Spinal cord (tissue), 10 donors: ENCODE data around the gene NPTN. TPM values are rescaled to one million over a fixed set of nuclear protein-coding genes. Genes with fewer than 3 reads are reported as not detected.
"Not testable (repeated sequence)": the region's sequence is repeated elsewhere in the genome, so short reads cannot be mapped to it uniquely, and the experiment has no call there.

Experiments used
- DNase-seq, 6 donors: peaks; one replicate each; pipeline versions ENCODE4 v3.0.0 to v3.0.0-alpha.2; 2013 to 2015; ENCODE audit warnings: low spot score in 6 of 6, low read depth in 4 of 6
- H3K27ac ChIP-seq: one replicate; pipeline ENCODE4 v1.5.1; 2013; ENCODE audit warnings: low read depth, low read length, control low read depth
- H3K27me3 ChIP-seq: one replicate; pipeline ENCODE4 v1.6.1; 2013; ENCODE audit warnings: low read length; ENCODE audit not compliant: control insufficient read depth, insufficient read depth
- H3K36me3 ChIP-seq: one replicate; pipeline ENCODE4 v1.6.1; 2013; ENCODE audit warnings: low read length; ENCODE audit not compliant: control insufficient read depth, insufficient read depth
- H3K4me1 ChIP-seq: one replicate; pipeline ENCODE4 v1.6.1; 2013; ENCODE audit warnings: low read length; ENCODE audit not compliant: control insufficient read depth, insufficient read depth
- H3K4me3 ChIP-seq: one replicate; pipeline ENCODE4 v1.5.1; 2013; ENCODE audit warnings: low read depth, low read length, control low read depth
- H3K9me3 ChIP-seq: one replicate; pipeline ENCODE4 v1.6.1; 2013; ENCODE audit warnings: low read length; ENCODE audit not compliant: control insufficient read depth, insufficient read depth
- WGBS: methylation state at CpG from one replicate; pipeline ENCODE4 v1.1.5; 2013; ENCODE audit warnings: missing lambda C conversion rate; ENCODE audit not compliant: insufficient coverage; 5-methylcytosine and 5-hydroxymethylcytosine counted together
- polyA plus RNA-seq, 2 donors: library from polyadenylated mRNA; unstranded; fragments of 120-200 nt; gene quantifications; one replicate each; pipeline ENCODE4 v1.2.1, GENCODE V29; 2013; ENCODE audit not compliant: insufficient read length in 2 of 2
- total RNA-seq, 2 donors: library from RNA; depleted of rRNA in 1 of 2; stranded (reverse); fragments of 120-200 nt in 1 of 2; fragments of >200 nt in 1 of 2; gene quantifications; one replicate each; pipeline versions ENCODE4 v1.2.3 to v1.2.4, GENCODE V29; 2013 to 2014
- donor health status: healthy.

NPTN gene
- total and polyA plus RNA-seq, 4 donors: 138 to 235 (median 208) TPM

DNA sequence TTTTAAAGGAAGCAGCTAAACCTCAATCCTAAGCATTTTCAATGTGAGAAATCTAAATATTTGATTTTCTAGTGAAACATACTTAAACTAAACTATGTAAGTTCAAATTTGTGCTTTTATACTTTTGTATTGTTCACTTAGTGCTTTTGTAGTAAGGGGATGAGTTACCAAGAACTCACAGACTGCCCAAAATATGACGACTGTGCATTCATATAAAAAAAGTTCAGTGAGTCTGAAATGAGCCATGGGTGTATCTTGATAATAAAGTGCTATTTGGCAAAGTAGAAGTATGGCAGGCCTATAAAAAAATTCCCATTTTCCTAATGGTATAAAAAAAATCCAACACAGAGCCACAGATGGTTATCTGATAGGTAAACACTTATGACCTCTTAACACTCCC lies 66.2 kb downstream of the NPTN start:
- Histone ChIP-seq H3K9me3 (no peaks in the 10 kb centered on the region), H3K4me3 (no peak overlapping the region), H3K27me3 (no peaks in the 10 kb centered on the region), H3K36me3 (peaks cover 35% of the 10 kb centered on the region), H3K4me1 (no peaks in the 10 kb centered on the region), H3K27ac (no peak overlapping the region)
- no CpG with 5 or more reads among the region's 1 CpG for WGBS
- no peak for DNase-seq

DNA sequence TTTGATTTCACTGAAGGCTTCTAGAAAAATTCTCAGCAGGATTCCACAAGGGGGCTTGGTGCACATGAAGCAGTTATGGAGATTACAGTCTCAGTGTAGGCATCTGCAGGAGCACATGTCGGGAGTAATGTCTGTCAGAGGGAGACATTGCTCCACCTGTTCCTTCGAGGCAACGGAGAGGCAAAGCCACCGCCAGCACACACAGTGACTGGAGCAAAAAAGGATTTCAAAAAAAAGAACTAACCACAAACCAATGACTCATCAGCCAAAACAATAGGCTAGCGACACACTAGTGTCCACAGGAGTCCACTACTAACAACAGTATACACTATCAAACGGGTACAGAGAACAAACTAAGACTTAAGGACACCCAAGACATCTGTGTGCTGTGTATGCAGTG lies 68.9 kb downstream of the NPTN start:
- Histone ChIP-seq H3K36me3 (peaks cover 16% of the 10 kb centered on the region), H3K4me1 (no peaks in the 10 kb centered on the region)

DNA sequence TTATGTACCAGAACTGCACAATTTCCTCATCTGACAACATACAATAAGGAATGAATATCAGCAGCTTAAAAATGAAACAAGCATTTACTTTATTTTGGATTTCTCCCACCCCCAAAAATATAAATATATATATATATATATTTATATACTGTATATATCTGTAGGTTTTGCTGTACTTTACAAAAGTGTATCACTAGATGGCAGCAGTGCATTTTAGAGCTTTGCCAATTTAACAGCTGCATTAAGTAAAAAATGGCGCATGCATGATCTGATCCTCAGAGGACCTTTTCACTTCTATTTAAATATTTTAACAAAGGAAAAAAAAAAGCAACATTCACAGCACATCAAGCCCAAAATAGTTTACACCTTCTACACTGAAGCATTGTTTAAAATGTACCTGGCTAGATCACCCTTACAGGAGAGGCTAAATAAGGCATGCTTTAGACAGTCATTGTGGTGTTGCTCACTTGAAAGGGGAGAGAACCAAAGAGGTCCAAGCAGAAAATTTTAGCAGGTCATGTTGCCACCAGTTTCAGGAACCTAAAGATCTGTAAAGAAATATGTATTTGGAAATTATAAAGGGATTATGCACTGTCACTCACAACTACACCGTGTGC lies 72.6 kb downstream of the NPTN start:
- H3K27me3 ChIP-seq: no peaks in the 10 kb centered on the region
- no CpG with 5 or more reads among the region's 2 CpGs for WGBS
- peak; percentile 56 to 95 (median 67) for DNase-seq
- H3K27ac ChIP-seq: no peak overlapping the region
- peaks cover 4% of the 10 kb centered on the region for H3K36me3 ChIP-seq
- no peak overlapping the region for H3K4me3 ChIP-seq
- no peaks in the 10 kb centered on the region for H3K4me1 ChIP-seq
- H3K9me3 ChIP-seq: no peaks in the 10 kb centered on the region

More for the DNA sequence above, 68.9 kb downstream of the NPTN start:
- no peaks in the 10 kb centered on the region for H3K27me3 ChIP-seq
- no peaks in the 10 kb centered on the region for H3K9me3 ChIP-seq
- no peak overlapping the region for H3K4me3 ChIP-seq
- DNase-seq: peak in 2 of 6 donors; percentile 65 to 69
- WGBS: no CpG with 5 or more reads among the region's 6 CpGs
- H3K27ac ChIP-seq: no peak overlapping the region

DNA sequence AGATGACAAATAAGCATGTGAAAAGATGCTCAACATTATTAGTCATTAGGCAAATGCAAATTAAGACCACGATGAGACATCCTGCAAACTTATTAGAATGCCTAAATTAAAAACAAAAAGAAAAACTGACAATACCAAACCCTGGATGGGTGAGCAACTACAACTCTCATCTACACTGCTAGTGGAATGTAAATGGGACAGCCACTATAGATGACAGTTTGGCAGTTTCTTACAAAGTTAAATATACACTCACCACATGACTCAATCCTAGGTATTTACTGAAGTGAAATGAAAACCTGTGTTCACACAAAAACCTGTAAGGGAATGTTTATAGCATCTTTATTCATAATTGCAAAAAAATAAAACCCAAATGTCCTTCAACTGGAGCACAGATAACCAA lies 74.7 kb downstream of the NPTN start:
- Histone ChIP-seq H3K9me3 (no peaks in the 10 kb centered on the region), H3K27ac (no peak overlapping the region), H3K4me3 (no peak overlapping the region), H3K4me1 (no peaks in the 10 kb centered on the region), H3K27me3 (no peaks in the 10 kb centered on the region), H3K36me3 (peaks cover 4% of the 10 kb centered on the region)
- DNase-seq: no peak
- no CpG with 5 or more reads among the region's 1 CpG for WGBS

DNA sequence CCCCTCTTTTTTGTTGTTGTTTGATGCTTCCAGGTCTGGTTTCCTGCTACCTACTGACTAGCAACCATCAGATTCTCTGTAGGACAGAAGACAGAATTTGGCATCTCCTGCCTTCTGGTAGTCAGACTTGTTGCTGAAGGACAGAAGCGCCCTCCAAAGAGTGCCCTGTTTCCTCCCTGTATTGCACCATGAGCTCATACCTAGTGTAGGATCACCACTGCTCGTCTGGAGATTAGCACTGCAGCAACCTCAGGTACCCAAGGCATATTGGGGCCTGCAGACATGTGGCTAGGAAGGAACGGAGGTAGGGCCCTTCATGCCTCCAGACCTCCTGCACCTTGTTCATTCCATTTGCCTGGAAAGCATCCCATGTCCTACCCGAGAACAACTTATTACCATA lies 78.1 kb downstream of the NPTN start:
- no peaks in the 10 kb centered on the region for H3K9me3 ChIP-seq
- H3K27ac ChIP-seq: no peak overlapping the region
- no peaks in the 10 kb centered on the region for H3K4me1 ChIP-seq
- no peak overlapping the region for H3K4me3 ChIP-seq
- DNase-seq: no peak
- H3K27me3 ChIP-seq: no peaks in the 10 kb centered on the region
- WGBS: 96% methylated on average over 4 of the region's 4 CpGs
- peaks cover 4% of the 10 kb centered on the region for H3K36me3 ChIP-seq

DNA sequence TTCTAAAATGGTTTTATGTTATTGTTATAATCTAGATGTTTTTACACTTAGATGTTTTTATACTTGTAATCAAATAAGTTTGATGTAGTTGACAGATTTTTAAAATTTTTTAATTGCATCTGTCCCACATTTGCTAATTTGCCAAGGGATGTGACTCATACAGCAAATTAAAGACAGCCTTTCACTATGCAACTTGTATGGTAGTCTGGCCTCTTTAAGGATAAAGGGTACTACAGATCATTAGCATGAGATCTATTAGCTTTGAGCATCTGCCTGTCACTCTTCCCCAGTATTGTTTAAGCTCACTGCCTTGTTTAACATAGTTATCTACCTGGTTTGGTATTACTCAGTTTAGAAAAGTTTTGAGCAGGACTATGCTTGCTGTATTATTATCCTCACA lies 83.0 kb downstream of the NPTN start:
- Histone ChIP-seq H3K27ac (no peak overlapping the region), H3K4me1 (no peaks in the 10 kb centered on the region), H3K9me3 (no peaks in the 10 kb centered on the region), H3K4me3 (no peak overlapping the region), H3K36me3 (no peaks in the 10 kb centered on the region), H3K27me3 (no peaks in the 10 kb centered on the region)
- no peak for DNase-seq

DNA sequence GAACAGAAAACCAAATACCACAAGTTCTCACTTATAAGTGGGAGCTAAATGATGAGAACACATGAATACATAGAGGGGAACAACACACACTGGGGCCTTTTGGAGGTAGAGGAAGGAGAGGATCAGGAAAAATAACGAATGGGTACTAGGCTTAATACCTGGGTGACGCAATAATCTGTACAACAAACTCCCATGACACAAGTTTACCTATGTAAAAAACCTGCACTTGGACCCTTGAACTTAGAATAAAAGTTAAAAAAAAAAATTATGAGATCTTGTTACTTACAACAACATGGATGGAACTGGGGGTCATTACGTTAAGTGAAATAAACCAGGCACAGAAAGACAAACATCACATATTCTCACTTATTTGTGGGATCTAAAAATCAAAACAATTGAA lies 84.3 kb downstream of the NPTN start:
- no CpG with 5 or more reads among the region's 3 CpGs for WGBS
- H3K36me3 ChIP-seq: not testable (repeated sequence)

DNA sequence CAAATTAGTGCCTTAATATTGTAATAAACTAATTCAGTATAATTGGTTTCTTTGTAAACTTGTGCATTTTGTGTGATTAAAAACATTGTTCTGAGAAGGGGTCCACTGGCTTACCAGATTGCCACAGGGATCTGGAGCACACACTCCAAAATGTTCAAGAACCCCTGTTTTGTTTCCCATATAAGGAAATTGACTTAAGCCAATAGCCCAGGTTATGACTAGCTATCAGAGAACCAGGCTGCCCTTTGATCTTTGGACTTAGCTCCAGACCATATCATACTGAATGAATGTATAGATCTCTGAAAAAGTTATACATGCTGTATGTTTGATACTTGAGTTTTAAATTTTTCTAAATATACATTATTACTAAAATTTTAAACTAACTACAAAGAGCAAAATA lies 91.7 kb downstream of the NPTN start:
- no peak for DNase-seq
- no peaks in the 10 kb centered on the region for H3K36me3 ChIP-seq
- no peak overlapping the region for H3K4me3 ChIP-seq
- H3K4me1 ChIP-seq: no peaks in the 10 kb centered on the region
- H3K27me3 ChIP-seq: no peaks in the 10 kb centered on the region
- no peak overlapping the region for H3K27ac ChIP-seq
- no peaks in the 10 kb centered on the region for H3K9me3 ChIP-seq

More for the DNA sequence above, 84.3 kb downstream of the NPTN start:
- H3K4me3 ChIP-seq, H3K27me3 ChIP-seq, DNase-seq, H3K27ac ChIP-seq, H3K9me3 ChIP-seq, H3K4me1 ChIP-seq: not testable (repeated sequence)

DNA sequence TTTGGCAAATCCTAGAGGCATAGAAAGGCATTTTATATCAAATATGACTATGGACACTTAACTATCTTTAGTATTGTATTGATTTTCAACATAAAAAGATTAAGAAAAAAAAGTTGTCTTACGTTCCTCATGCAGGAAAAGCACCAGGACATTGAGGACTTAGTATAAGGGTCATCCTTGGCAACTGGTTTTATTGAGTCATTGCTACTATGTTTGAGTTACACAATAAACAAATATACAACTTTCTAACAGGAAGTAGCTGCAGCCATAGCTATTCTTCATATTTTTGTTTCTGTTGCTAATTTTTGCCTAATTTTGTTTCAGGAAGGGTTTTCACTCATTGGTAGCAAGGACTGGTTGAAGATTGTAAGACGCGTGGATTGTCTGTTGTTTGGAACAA lies 93.0 kb downstream of the NPTN start:
- no peak for DNase-seq
- no peaks in the 10 kb centered on the region for H3K36me3 ChIP-seq
- H3K4me1 ChIP-seq: no peaks in the 10 kb centered on the region
- H3K27me3 ChIP-seq: no peaks in the 10 kb centered on the region
- no peak overlapping the region for H3K27ac ChIP-seq
- no peak overlapping the region for H3K4me3 ChIP-seq
- H3K9me3 ChIP-seq: no peaks in the 10 kb centered on the region
- WGBS: 100% methylated on average over 2 of the region's 3 CpGs

DNA sequence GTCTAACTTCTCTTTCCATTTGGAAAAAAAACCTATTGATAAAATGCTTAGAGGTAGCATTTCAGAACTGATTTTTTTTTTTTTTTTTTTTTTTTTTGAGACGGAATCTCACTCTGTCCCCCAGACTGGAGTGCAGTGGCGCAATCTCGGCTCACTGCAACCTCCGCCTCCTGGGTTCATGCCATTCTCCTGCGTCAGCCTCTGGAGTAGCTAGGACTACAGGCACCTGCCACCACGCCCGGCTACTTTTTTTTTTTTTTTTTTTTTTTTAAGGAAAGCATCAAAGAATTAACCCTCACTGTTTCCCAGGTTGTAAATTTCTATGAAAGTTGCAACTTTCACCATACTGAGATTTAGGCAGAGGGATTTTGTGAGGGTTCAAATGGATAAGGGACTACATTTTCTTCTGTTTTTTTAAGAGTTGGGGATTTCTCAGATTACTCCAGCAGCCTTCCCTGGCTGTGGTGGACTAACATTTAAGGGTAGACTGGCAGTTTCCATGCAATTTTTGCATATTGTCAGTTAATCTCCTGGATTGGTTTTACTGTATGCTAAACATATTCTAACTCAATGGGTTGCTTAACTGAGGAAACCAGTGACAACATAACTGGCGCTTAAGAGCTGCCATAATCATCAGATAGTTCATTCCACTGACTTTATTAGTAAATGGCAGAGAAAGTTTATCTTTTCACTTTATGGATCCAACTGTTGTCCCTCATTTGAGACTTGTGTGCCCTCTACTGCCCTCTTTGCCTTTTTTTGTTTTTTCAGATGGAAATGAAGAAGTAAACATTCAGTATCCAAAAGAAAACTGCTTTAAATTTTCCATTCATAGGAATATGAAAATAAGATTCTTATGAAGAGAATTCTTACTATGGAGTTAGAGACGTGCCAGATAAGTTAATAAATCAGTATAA lies 93.7 kb downstream of the NPTN start:
- no CpG with 5 or more reads among the region's 9 CpGs for WGBS
- DNase-seq: no peak
- Histone ChIP-seq H3K4me1 (no peaks in the 10 kb centered on the region), H3K27me3 (no peaks in the 10 kb centered on the region), H3K9me3 (no peaks in the 10 kb centered on the region), H3K4me3 (no peak overlapping the region), H3K36me3 (no peaks in the 10 kb centered on the region), H3K27ac (no peak overlapping the region)
